ENCODE results near the gene C20orf204.

Gene C20orf204

GRCh38 chr20:64071341-64072332 lies 35.7 kb downstream of the C20orf204 start:
- DNase-seq (ENCODE audit: low read depth in 2 of 2), result no peak

- DNase-seq (ENCODE audit: low read depth in 2 of 2), result no peak
Observed at GRCh38 chr20:64072498-64073063, 36.6 kb downstream of the C20orf204 start.

- no peak for DNase-seq (ENCODE audit: low read depth in 2 of 2)
Observed at GRCh38 chr20:64073476-64074183, 37.6 kb downstream of the C20orf204 start.

- DNase-seq (ENCODE audit: low read depth in 2 of 2), result no peak
Observed at GRCh38 chr20:64074184-64074789, 38.3 kb downstream of the C20orf204 start.

GRCh38 chr20:64074963-64075362 lies 39.0 kb downstream of the C20orf204 start:
- DNase-seq (ENCODE audit: low read depth in 2 of 2), result no peak

GRCh38 chr20:64075556-64075955 lies 39.6 kb downstream of the C20orf204 start:
- DNase-seq (ENCODE audit: low read depth in 2 of 2), result no peak

GRCh38 chr20:64076061-64076997 lies 40.3 kb downstream of the C20orf204 start:
- DNase-seq (ENCODE audit: low read depth in 2 of 2), result no peak

- no peak for DNase-seq (ENCODE audit: low read depth in 2 of 2)
Observed at GRCh38 chr20:64077094-64077493, 41.1 kb downstream of the C20orf204 start.

- DNase-seq (ENCODE audit: low read depth in 2 of 2), result no peak
Observed at GRCh38 chr20:64077541-64077875, 41.5 kb downstream of the C20orf204 start.

- no peak for DNase-seq (ENCODE audit: low read depth in 2 of 2)
Observed at GRCh38 chr20:64077876-64078551, 42.0 kb downstream of the C20orf204 start.

GRCh38 chr20:64078934-64079272 lies 42.9 kb downstream of the C20orf204 start:
- no peak for DNase-seq (ENCODE audit: low read depth in 2 of 2)

- peak in 1 of 2 experiments; percentile 20 for DNase-seq (ENCODE audit: low read depth in 2 of 2)
Observed at GRCh38 chr20:64079273-64080012, 43.5 kb downstream of the C20orf204 start, which contains the start of gene RGS19. RGS19 (minus strand) TSS chr20:64079518; CDS start chr20:64076886, 2,632 bp downstream.

GRCh38 chr20:64080013-64080812 lies 44.2 kb downstream of the C20orf204 start, which contains the start of gene OPRL1:
OPRL1 (plus strand) TSS chr20:64080082; CDS start chr20:64092721, 12,639 bp downstream.
- no peak for DNase-seq (ENCODE audit: low read depth in 2 of 2)

- DNase-seq (ENCODE audit: low read depth in 2 of 2), result no peak
Observed at GRCh38 chr20:64080813-64081623, 45.0 kb downstream of the C20orf204 start.

GRCh38 chr20:64081624-64081964 lies 45.6 kb downstream of the C20orf204 start:
- DNase-seq (ENCODE audit: low read depth in 2 of 2), result no peak

GRCh38 chr20:64082126-64082731 lies 46.2 kb downstream of the C20orf204 start:
- DNase-seq (ENCODE audit: low read depth in 2 of 2), result no peak

- no peak for DNase-seq (ENCODE audit: low read depth in 2 of 2)
Observed at GRCh38 chr20:64082820-64083377, 46.9 kb downstream of the C20orf204 start.
